Activated T-helper 1 cell treated with anti-CD3 and anti-CD28 coated beads, Interleukin-12 subunit alpha, Interleukin-12 subunit beta, Interleukin-2, Interleukin-4 antibody, amounts not matched to agents 30 ng/mL and 10 ng/mL and 1 ng/mL, durations not matched to agents 14 hours and 24 hours and 36 hours (primary cell): ENCODE measurements around the gene POU6F2. TPM values are rescaled to one million over a fixed set of nuclear protein-coding genes. Genes with fewer than 3 reads are reported as not detected.
A peak's percentile ranks its signal among the peaks of the same experiment; 100 is the strongest.
"Not testable (repeated sequence)": the region's sequence is repeated elsewhere in the genome, so short reads cannot be mapped to it uniquely, and the experiment has no call there.

Experiments
- DNase-seq: peaks from one replicate; pipeline ENCODE4 v3.0.0; 2021; ENCODE audit warnings: low spot score
- H3K27ac Mint-ChIP-seq: one replicate; pipeline ENCODE4 v1.8.0; 2021; ENCODE audit warnings: mild to moderate bottlenecking, mixed read lengths
- H3K27me3 Mint-ChIP-seq: one replicate; pipeline ENCODE4 v1.8.0; 2022; ENCODE audit warnings: mild to moderate bottlenecking, moderate library complexity, mixed read lengths; ENCODE audit not compliant: insufficient read depth
- H3K36me3 Mint-ChIP-seq: one replicate; pipeline ENCODE4 v1.8.0; 2021; ENCODE audit warnings: low read depth, mixed read lengths
- H3K4me1 Mint-ChIP-seq: one replicate; pipeline ENCODE4 v1.8.0; 2021; ENCODE audit warnings: low read depth, mixed read lengths
- H3K4me3 Mint-ChIP-seq: one replicate; pipeline ENCODE4 v1.8.0; 2021; ENCODE audit warnings: mild to moderate bottlenecking, moderate library complexity, mixed read lengths
- H3K9me3 Mint-ChIP-seq: one replicate; pipeline ENCODE4 v1.8.0; 2021; ENCODE audit warnings: mixed read lengths
- intact Hi-C: fragments of 100-400 bp; cut with micrococcal nuclease; formaldehyde crosslinking; loops from one replicate; pipeline ENCODE4 v1.15.1; 2024
- total RNA-seq: library from RNA; stranded (reverse); gene quantifications from 2 replicates; pipeline ENCODE4 v1.2.3, GENCODE V29; 2022

POU6F2 gene, protein sequence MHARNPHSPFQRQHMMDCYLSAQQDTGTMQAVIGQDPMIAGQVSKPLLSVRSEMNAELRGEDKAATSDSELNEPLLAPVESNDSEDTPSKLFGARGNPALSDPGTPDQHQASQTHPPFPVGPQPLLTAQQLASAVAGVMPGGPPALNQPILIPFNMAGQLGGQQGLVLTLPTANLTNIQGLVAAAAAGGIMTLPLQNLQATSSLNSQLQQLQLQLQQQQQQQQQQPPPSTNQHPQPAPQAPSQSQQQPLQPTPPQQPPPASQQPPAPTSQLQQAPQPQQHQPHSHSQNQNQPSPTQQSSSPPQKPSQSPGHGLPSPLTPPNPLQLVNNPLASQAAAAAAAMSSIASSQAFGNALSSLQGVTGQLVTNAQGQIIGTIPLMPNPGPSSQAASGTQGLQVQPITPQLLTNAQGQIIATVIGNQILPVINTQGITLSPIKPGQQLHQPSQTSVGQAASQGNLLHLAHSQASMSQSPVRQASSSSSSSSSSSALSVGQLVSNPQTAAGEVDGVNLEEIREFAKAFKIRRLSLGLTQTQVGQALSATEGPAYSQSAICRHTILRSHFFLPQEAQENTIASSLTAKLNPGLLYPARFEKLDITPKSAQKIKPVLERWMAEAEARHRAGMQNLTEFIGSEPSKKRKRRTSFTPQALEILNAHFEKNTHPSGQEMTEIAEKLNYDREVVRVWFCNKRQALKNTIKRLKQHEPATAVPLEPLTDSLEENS
- not detected in 2 replicates for total RNA-seq

DNA sequence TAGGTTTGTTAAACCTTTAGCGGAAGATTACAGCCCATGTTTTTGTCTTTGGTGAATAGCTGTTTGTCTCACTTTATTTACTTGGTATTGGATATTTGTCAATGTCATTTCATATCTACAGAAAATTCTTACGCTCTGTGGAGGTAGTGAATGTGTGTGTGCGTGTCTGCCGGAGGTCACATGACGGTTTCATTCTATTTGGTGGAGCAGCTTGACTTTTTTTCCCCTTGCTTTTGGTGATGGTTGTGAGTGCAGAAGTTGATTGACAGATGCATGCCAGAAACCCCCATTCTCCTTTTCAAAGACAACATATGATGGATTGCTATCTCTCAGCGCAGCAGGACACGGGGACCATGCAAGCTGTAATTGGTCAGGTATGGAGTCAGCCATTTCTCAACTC, at the start of gene POU6F2:
Gene POU6F2 (plus strand): TSS at position 225 of the 400 bp plus-strand sequence. CDS start 45 bp downstream, at position 270.
- Mint-ChIP-seq H3K27me3 (peaks cover 38% of the 10 kb centered on the region), H3K4me1 (no peaks in the 10 kb centered on the region), H3K9me3 (no peaks in the 10 kb centered on the region), H3K36me3 (no peaks in the 10 kb centered on the region), H3K4me3 (no peak within 1 kb of the TSS), H3K27ac (no peak within 1 kb of the TSS)
- intact Hi-C loops: no loop called here
- DNase-seq: no peak

DNA sequence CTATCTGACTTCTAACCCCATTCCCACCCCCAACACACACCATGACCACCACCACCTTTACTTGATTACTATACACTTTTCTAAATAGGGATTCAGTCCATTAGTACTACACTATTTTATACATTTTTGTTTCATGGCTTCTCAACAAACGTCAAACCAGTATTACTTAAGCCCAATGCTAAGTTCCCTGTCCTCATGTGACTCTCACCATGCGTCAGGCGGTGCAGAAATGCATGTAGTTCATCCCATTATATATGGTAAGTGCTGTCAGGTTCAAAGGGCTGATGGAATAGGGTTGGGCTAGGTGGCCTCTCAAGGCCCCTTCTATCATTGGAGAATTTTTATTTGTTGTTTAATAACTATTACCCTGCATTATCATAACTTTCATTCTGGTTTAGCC, 49.2 kb upstream of the POU6F2 start:
- Mint-ChIP-seq H3K27ac (no peak overlapping the region), H3K4me1 (peaks cover 7% of the 10 kb centered on the region), H3K27me3 (peaks cover 5% of the 10 kb centered on the region), H3K4me3 (no peak overlapping the region), H3K36me3 (no peaks in the 10 kb centered on the region), H3K9me3 (no peaks in the 10 kb centered on the region)
- DNase-seq: no peak
- intact Hi-C loops: no loop called here

DNA sequence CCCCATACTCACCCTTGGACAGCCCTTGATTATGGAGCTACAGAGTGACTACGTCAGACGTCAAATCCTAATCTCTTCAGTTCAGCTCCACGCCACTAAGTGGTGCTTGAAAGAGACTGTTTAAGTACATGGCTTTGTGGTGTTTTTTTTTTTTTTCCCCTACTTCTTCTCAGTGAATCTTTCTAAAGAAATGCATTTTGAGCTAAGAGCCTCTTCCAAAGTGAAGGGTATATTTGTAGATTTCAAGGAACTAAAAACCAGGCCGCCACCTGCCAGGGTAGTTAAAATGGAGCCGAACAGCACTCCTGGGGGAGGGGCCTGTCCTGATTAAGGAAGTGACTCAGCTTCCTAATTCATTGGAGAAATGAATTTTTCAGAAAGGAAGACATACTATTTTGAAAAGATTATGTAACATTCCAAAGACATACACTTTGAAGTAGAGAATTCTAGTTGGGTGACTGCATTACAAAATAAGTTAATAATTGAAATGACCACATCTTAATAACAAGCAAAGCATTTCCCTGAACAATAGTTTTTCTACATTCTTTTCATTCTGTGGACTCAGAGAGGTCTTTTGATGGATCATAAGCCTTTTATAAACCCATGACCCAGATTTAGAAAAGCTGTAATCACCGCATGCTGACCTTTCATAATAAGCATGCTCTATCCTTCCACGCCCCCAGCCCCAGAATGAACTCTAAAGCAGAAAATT, 48.1 kb upstream of the POU6F2 start:
- H3K27ac Mint-ChIP-seq: no peak overlapping the region

DNA sequence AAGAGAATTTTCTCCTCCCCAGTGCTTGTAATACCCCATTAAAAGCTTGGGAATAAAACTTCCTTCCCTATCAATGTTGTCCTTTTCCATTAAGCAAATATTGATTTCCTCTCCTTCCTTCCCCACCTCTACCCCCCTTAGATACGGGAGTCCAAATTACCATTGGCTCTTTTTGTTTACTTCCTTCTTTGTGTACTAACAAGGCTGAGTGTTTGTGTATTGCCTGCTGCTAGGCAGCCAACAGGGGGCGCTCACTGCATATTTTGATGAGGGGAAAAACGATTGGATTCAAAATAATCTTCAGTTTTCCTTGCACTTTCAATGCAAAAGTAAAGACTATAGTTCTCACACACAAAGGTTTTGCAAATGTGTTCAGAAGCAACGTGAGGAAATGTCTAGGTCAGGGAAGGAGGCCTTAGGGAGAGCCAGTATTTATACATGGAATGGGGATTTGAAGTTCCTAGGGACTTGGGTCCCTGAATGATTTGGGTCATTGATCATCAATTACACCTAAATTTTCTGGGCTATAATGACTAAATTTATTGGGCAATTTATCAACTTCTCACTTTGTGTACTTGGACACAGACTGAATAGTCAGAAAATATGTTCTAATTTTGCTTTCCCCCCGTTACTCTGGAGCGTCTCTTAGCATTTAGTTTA, 45.1 kb upstream of the POU6F2 start:
- no peaks in the 10 kb centered on the region for H3K9me3 Mint-ChIP-seq
- DNase-seq: peak; percentile 15
- H3K27me3 Mint-ChIP-seq: peaks cover 7% of the 10 kb centered on the region
- H3K4me3 Mint-ChIP-seq: no peak overlapping the region
- intact Hi-C loops: loop anchor here (1.0 kb wide), 3 partner anchors 135 to 588 kb away; no protein-coding TSS in a partner anchor
- H3K36me3 Mint-ChIP-seq: no peaks in the 10 kb centered on the region
- H3K27ac Mint-ChIP-seq: no peak overlapping the region
- peaks cover 7% of the 10 kb centered on the region for H3K4me1 Mint-ChIP-seq

More for the DNA sequence above, 48.1 kb upstream of the POU6F2 start:
- H3K36me3 Mint-ChIP-seq: no peaks in the 10 kb centered on the region
- H3K27me3 Mint-ChIP-seq: peaks cover 5% of the 10 kb centered on the region
- no peak for DNase-seq
- intact Hi-C loops: no loop called here
- H3K4me1 Mint-ChIP-seq: peaks cover 7% of the 10 kb centered on the region
- H3K9me3 Mint-ChIP-seq: no peaks in the 10 kb centered on the region
- H3K4me3 Mint-ChIP-seq: no peak overlapping the region

DNA sequence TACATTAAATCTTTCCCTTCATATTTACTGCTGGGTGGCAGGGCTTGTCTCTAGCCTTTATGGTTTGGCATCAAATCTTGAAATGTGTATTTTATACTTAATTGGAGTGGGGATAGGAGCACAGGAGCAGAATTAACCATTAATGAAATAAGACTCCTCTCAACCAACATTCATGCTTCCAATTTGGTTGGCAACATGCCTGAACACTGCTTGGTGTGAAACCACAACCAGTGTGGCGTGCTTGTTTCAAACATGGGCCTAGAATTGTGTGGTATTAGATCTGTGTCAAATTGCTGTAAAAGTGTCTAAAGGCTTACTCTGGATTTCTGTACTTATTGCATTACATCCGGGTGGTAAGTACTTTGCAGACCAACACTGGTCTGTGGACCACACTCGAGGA, 43.7 kb upstream of the POU6F2 start:
- intact Hi-C loops: no loop called here
- Mint-ChIP-seq H3K27ac (no peak overlapping the region), H3K36me3 (no peaks in the 10 kb centered on the region), H3K4me3 (no peak overlapping the region), H3K9me3 (no peaks in the 10 kb centered on the region), H3K4me1 (peaks cover 7% of the 10 kb centered on the region), H3K27me3 (peaks cover 7% of the 10 kb centered on the region)
- no peak for DNase-seq

DNA sequence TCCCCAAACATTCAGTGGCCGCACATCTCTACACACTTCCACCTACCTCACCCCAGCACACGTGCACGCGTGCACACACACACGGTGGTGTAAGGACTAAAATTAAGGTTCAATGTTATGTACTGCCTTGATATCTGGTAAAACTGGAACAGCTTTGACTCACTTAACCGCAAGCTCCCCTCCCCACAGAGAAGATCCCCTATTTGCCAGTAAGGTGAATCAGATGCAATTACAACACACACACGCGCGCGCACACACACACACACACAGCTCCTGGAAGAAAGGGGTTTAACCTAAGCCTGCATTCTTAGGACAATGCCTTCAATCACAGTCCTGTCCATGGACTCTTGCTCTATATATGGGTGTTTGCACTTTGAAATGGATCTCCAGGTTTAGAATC, 43.2 kb upstream of the POU6F2 start:
- Mint-ChIP-seq H3K4me3 (no peak overlapping the region), H3K36me3 (no peaks in the 10 kb centered on the region), H3K27me3 (peaks cover 7% of the 10 kb centered on the region), H3K27ac (no peak overlapping the region), H3K9me3 (no peaks in the 10 kb centered on the region), H3K4me1 (peaks cover 7% of the 10 kb centered on the region)
- no peak for DNase-seq
- intact Hi-C loops: no loop called here

DNA sequence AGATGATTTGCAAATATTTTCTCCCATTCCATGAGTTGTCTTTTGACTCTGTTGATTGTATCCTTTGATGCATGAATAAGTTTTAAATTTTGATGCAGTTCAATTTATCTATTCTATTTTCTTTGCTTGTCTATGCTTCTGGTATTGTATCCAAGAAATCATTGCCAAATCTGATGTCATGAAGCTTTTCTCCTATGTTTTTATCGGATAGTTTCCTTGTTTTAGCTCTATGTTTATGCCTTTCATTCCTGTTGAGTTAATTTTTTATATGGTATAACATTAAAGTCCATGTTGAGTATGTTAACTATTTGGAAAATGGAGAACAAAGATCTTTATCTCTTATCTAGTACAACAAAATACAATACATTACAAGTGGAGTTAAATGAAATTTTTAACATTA, 41.1 kb upstream of the POU6F2 start:
- no peaks in the 10 kb centered on the region for H3K36me3 Mint-ChIP-seq
- peaks cover 7% of the 10 kb centered on the region for H3K27me3 Mint-ChIP-seq
- peaks cover 7% of the 10 kb centered on the region for H3K4me1 Mint-ChIP-seq
- H3K9me3 Mint-ChIP-seq: no peaks in the 10 kb centered on the region
- intact Hi-C loops: no loop called here
- H3K27ac Mint-ChIP-seq: no peak overlapping the region
- no peak for DNase-seq
- H3K4me3 Mint-ChIP-seq: no peak overlapping the region

DNA sequence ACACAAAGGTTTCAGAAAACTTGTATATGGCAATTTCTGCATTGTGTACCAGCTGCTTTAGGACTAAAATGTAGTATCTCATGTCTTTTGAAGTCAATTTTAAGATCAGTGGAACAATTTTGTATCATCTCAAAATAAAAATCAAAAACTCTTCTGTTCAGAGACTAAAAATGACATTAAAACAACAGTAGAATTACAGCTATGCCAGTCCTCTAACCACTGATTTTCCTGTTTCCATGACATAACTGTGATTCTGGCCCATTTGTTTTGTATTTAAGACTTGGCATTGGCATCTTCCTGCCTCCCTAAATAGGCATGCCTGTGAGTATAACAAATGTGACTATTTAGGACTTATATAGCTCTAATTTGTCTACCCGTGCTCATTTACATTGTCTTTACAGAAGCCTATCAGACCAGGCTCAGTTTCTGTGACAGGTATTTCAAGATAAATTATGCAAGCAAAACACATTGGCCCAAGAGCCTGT, 39.7 kb upstream of the POU6F2 start:
- Mint-ChIP-seq H3K27ac (no peak overlapping the region), H3K4me3 (no peak overlapping the region), H3K27me3 (peaks cover 10% of the 10 kb centered on the region), H3K9me3 (no peaks in the 10 kb centered on the region), H3K4me1 (no peaks in the 10 kb centered on the region), H3K36me3 (no peaks in the 10 kb centered on the region)
- intact Hi-C loops: no loop called here
- no peak for DNase-seq

DNA sequence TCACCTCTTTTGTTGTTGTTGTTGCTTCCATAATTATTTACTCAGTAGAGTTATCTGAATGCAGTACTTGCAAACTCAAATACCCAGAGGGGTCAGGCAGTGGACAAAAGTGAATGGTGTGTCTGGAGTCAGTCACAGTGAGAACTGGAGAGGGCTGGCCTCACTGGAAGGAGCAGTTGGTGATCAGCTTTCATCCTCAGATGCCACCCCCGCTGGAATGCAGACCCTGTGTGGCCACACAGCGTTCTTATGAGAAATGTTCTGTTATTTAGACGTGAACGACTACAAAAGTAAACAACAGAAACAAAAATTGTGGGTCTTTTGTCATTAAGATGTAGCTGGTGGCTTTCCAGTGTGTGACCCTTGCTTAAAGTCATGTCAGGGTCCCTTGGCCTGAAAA, 39.1 kb upstream of the POU6F2 start:
- intact Hi-C loops: no loop called here
- Mint-ChIP-seq H3K4me1 (no peaks in the 10 kb centered on the region), H3K9me3 (no peaks in the 10 kb centered on the region), H3K4me3 (no peak overlapping the region), H3K27ac (no peak overlapping the region), H3K27me3 (peaks cover 10% of the 10 kb centered on the region), H3K36me3 (no peaks in the 10 kb centered on the region)
- no peak for DNase-seq

DNA sequence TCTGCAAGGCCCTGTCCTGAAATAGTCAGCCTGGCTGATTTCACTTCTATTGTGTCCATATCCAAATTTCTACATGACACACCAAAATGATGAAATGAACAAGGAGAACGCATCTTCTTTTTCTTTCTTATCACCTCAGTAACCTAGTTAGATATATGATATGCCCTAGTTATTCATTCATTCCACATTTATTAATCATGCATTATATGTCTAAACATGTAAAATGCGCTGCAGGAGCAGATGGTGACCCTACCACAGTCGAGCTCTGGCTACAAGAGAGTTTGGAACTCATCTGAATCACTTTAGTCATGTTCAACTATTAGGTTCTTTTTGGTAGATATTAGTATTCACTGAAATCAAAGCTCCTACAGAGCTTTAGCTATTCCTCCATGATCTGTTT, 36.9 kb upstream of the POU6F2 start:
- Mint-ChIP-seq H3K27me3 (peaks cover 10% of the 10 kb centered on the region), H3K27ac (no peak overlapping the region), H3K36me3 (no peaks in the 10 kb centered on the region), H3K9me3 (no peaks in the 10 kb centered on the region), H3K4me1 (no peaks in the 10 kb centered on the region), H3K4me3 (no peak overlapping the region)
- DNase-seq: no peak
- intact Hi-C loops: no loop called here

DNA sequence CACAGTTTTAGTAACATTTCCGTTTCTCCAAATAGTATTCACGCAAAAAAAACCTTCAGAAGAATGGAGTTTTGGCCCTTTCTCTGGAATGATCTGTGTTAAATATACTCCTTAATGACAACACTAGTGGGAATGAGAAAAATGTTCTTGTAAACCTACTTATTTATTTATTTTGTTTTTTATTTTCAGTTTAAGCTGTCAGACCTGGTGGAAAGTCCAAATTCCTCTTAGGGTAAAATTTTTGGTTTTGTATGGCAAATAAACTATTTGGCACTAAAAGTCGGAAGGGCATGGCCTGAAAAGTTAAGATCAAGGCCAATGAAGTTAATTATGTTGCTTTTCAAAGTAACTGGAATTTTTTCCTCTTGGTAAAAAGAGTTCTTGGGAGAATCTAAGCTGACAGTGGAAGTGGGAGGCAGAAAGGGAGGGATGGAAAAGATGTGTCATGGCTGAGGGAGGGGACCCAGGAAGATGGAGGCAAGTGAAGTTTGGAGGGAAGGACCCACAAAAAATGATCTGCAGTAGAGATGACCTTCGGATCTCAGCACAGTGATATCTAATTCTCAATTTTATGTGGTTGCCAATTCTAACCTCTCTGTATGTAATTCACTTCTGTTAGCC, 35.2 kb upstream of the POU6F2 start:
- Mint-ChIP-seq H3K9me3 (no peaks in the 10 kb centered on the region), H3K36me3 (no peaks in the 10 kb centered on the region), H3K4me1 (no peaks in the 10 kb centered on the region), H3K27ac (no peak overlapping the region), H3K4me3 (no peak overlapping the region), H3K27me3 (peaks cover 4% of the 10 kb centered on the region)
- intact Hi-C loops: no loop called here
- DNase-seq: no peak

DNA sequence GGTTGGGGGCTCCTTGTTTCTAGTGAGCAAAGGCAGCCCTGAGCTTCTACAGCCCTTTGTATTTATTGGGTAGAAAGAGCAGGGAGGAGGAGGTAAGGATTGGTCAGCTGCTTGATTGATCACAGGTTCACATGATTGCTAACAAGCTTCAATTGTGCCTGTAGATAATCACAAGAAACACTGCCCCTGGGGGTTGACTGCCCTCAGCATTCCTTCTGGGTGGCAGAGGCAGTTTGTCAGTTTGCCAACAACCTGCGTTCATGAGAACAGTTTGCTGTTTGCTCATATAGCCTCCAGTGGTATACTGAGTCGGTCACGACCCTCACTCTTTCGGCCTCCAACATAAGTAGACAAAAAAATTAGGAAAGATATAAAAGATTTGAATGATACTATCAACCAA, 30.2 kb upstream of the POU6F2 start:
- H3K27ac Mint-ChIP-seq, H3K36me3 Mint-ChIP-seq, DNase-seq, intact Hi-C loops, H3K9me3 Mint-ChIP-seq, H3K4me3 Mint-ChIP-seq, H3K4me1 Mint-ChIP-seq, H3K27me3 Mint-ChIP-seq: not testable (repeated sequence)
